GM06990 (cell line): ENCODE results near the gene LRP1B.

ENCODE experiments used
- DNase-seq: peaks from one replicate; pipeline ENCODE4 v3.0.0-alpha.2; 2011; ENCODE audit not compliant: insufficient read length; ENCODE audit errors: extremely low read depth
- H3K27me3 ChIP-seq: replicated peaks from 2 replicates; pipeline ENCODE4 v1.6.0; 2011; ENCODE audit warnings: low read length; ENCODE audit not compliant: control insufficient read depth, insufficient read depth
- H3K36me3 ChIP-seq: 2 replicates; pipeline ENCODE4 v1.5.1; 2011; ENCODE audit warnings: low read length; ENCODE audit not compliant: control insufficient read depth, insufficient read depth
- H3K4me3 ChIP-seq: replicated peaks from 2 replicates; pipeline ENCODE4 v1.5.1; 2011; ENCODE audit warnings: low read depth, mild to moderate bottlenecking, control low read depth, low read length
- CTCF ChIP-seq: IDR thresholded peaks from 2 replicates; pipeline ENCODE4 v1.5.1; 2011; ENCODE audit warnings: low read length, control low read depth, mild to moderate bottlenecking, inconsistent platforms; ENCODE audit not compliant: insufficient read depth, poor library complexity, severe bottlenecking

The LRP1B gene

GRCh38 chr2:141506135-141506534, 624.7 kb downstream of the LRP1B start:
- Histone ChIP-seq H3K27me3 (no peaks in the 10 kb centered on the region), H3K4me3 (no peak overlapping the region), H3K36me3 (no peaks in the 10 kb centered on the region)
- DNase-seq: no peak
- TF ChIP-seq CTCF: no peak

DNA sequence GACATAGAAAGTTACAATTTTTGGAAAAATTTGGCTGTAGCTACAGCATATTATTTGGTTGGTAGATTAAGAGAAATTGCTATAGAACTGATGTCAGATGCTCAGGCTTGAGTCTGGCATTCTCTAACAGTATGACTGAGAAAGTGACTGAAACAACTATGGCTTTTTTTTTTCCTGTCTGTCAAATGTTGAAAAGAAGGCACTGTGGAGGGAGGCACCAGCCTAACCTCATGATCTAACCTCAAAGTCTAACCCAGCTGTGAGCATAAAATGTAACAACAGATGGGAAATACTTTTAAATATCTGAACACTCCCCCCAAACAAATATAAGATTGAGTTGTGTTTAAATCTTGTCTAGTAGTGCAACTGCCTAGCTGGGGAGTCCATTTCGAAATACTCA, 629.1 kb downstream of the LRP1B start:
- Histone ChIP-seq H3K36me3 (no peaks in the 10 kb centered on the region), H3K27me3 (no peaks in the 10 kb centered on the region), H3K4me3 (no peak overlapping the region)
- TF ChIP-seq CTCF: no peak
- no peak for DNase-seq

- Histone ChIP-seq H3K27me3 (no peaks in the 10 kb centered on the region), H3K36me3 (no peaks in the 10 kb centered on the region), H3K4me3 (no peak overlapping the region)
- TF ChIP-seq CTCF: no peak
- DNase-seq: no peak
Observed at GRCh38 chr2:141499123-141499522, 631.7 kb downstream of the LRP1B start.

- DNase-seq: no peak
- Histone ChIP-seq H3K4me3 (no peak overlapping the region), H3K27me3 (no peaks in the 10 kb centered on the region), H3K36me3 (no peaks in the 10 kb centered on the region)
- no peak for TF ChIP-seq CTCF
Observed at GRCh38 chr2:141498561-141498960, 632.3 kb downstream of the LRP1B start.

DNA sequence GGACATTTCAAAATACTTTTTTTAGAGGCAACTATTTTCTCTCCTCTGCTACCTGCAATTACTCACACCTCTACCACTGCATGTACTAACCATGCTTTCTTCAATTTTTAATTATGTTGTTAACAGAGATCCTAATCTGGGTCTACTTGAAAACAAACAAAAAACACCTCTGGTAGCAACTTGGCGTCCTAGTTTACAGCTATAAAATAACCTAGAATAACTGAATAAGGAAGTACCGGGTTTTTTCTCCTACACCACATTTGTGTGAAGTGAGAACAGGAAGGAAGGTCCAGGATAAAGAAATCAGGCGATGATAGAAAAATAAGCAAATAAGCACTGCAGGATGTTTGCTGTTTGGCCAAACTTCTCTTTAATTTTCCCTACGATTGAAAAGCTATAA, 633.5 kb downstream of the LRP1B start:
- Histone ChIP-seq H3K27me3 (no peaks in the 10 kb centered on the region), H3K36me3 (no peaks in the 10 kb centered on the region), H3K4me3 (no peak overlapping the region)
- DNase-seq: no peak
- no peak for TF ChIP-seq CTCF

GRCh38 chr2:141496810-141497209, 634.0 kb downstream of the LRP1B start:
- TF ChIP-seq CTCF: no peak
- no peak for DNase-seq
- no peak overlapping the region for H3K4me3 ChIP-seq
- H3K27me3 ChIP-seq: no peaks in the 10 kb centered on the region
- no peaks in the 10 kb centered on the region for H3K36me3 ChIP-seq
